ENCODE data around the gene THAP11. TPM values are rescaled to one million over a fixed set of nuclear protein-coding genes. Genes with fewer than 3 reads are reported as not detected.
"Not testable (repeated sequence)": the region's sequence is repeated elsewhere in the genome, so short reads cannot be mapped to it uniquely, and the experiment has no call there.

Gene THAP11
- polyA plus RNA-seq, 1 of the 3 experiments (the other 2 are of a cell fraction): 34.8 TPM

DNA sequence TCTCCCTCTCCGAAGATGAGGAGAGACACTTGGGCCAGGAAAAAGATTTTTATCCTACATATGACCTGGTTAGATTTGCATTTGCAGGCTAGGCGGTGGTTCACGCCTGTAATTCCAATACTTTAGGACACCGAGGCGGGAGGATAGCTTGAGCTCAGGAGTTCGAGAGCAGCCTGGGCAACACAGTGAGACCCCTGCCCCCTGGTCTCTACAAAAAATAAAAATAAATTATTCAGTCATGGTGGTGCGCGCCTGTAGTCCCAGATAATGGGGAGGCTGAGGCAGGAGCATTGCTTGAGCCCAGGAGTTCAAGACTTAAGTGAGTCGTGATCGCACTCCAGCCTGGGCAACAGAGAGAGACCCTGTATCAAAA is 7.9 kb upstream of the THAP11 start:
- TF ChIP-seq JUND (IDR thresholded peaks at IDR 0.05) (no peak), RFX5 (IDR thresholded peaks at IDR 0.05; ENCODE audit: low read length) (no peak), POLR2AphosphoS5 (IDR thresholded peaks at IDR 0.05; ENCODE audit: low read depth, low read length) (no peak), YY1 (IDR thresholded peaks at IDR 0.05; ENCODE audit: low read depth) (no peak), FOXM1 (IDR thresholded peaks at IDR 0.05; ENCODE audit: low read depth) (no peak), TAF1 (IDR thresholded peaks at IDR 0.05; ENCODE audit: borderline replicate concordance, low read depth, low read length) (no peak)
- TF ChIP-seq, protein P1, sequence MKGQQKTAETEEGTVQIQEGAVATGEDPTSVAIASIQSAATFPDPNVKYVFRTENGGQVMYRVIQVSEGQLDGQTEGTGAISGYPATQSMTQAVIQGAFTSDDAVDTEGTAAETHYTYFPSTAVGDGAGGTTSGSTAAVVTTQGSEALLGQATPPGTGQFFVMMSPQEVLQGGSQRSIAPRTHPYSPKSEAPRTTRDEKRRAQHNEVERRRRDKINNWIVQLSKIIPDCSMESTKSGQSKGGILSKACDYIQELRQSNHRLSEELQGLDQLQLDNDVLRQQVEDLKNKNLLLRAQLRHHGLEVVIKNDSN (IDR thresholded peaks at IDR 0.05; ENCODE audit: borderline replicate concordance, low read depth): no peak
- TF ChIP-seq, protein P2, sequence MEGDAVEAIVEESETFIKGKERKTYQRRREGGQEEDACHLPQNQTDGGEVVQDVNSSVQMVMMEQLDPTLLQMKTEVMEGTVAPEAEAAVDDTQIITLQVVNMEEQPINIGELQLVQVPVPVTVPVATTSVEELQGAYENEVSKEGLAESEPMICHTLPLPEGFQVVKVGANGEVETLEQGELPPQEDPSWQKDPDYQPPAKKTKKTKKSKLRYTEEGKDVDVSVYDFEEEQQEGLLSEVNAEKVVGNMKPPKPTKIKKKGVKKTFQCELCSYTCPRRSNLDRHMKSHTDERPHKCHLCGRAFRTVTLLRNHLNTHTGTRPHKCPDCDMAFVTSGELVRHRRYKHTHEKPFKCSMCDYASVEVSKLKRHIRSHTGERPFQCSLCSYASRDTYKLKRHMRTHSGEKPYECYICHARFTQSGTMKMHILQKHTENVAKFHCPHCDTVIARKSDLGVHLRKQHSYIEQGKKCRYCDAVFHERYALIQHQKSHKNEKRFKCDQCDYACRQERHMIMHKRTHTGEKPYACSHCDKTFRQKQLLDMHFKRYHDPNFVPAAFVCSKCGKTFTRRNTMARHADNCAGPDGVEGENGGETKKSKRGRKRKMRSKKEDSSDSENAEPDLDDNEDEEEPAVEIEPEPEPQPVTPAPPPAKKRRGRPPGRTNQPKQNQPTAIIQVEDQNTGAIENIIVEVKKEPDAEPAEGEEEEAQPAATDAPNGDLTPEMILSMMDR (IDR thresholded peaks at IDR 0.05): no peak
- TF ChIP-seq, protein P3, sequence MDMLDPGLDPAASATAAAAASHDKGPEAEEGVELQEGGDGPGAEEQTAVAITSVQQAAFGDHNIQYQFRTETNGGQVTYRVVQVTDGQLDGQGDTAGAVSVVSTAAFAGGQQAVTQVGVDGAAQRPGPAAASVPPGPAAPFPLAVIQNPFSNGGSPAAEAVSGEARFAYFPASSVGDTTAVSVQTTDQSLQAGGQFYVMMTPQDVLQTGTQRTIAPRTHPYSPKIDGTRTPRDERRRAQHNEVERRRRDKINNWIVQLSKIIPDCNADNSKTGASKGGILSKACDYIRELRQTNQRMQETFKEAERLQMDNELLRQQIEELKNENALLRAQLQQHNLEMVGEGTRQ (IDR thresholded peaks at IDR 0.05; ENCODE audit: borderline replicate concordance, low read depth, low read length): no peak
- TF ChIP-seq, protein P4, sequence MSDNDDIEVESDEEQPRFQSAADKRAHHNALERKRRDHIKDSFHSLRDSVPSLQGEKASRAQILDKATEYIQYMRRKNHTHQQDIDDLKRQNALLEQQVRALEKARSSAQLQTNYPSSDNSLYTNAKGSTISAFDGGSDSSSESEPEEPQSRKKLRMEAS (IDR thresholded peaks at IDR 0.05; ENCODE audit: low read depth): no peak
- no peaks in the 10 kb centered on the region for H3K27me3 ChIP-seq (ENCODE audit: insufficient read depth)
- ChIA-PET CTCF (interaction anchor here (0.9 to 5.0 kb wide), 9 partner anchors 10 to 313 kb away, joined by 3 to 65 read pairs (median 5); partner anchors contain the start of genes NRN1L and NUTF2), POLR2A (interaction anchor here (1.0 to 2.3 kb wide), 7 partner anchors 10 to 353 kb away, joined by 3 to 11 read pairs (median 5); partner anchors contain the start of genes ATP6V0D1, NUTF2, RANBP10 and TSNAXIP1)
- no peak for DNase-seq
- no peaks in the 10 kb centered on the region for H3K9me3 ChIP-seq
- no peaks in the 10 kb centered on the region for H4K20me1 ChIP-seq (ENCODE audit: insufficient read depth)
- WGBS (ENCODE audit: low lambda C conversion rate): 86% methylated on average over 10 of the region's 10 CpGs
- H2AFZ ChIP-seq (ENCODE audit: low read depth): peak overlapping the region; percentile 85; the same call in 1 of the 2 replicates
- peak overlapping the region; percentile 87; the same call in 1 of the 2 replicates for H3K9ac ChIP-seq
- H3K9me2 ChIP-seq: no peaks in the 10 kb centered on the region
- no peaks in the 10 kb centered on the region for H3F3A ChIP-seq (replicated peaks; ENCODE audit: insufficient read depth)
- H3K4me2 ChIP-seq: peak overlapping the region; percentile 100
- peaks cover 16% of the 10 kb centered on the region for H3K79me2 ChIP-seq (ENCODE audit: insufficient read depth)
- peaks cover 0 to 29% of the 10 kb centered on the region in 2 experiments for H3K36me3 ChIP-seq (replicated peaks in 1 of 2; ENCODE audit: control insufficient read depth in 1 of 2, insufficient read depth in 2 of 2, low read length in 1 of 2)
- peak overlapping the region in 1 of 2 experiments; percentile 51; a peak in 2 of 4 replicates for H3K27ac ChIP-seq (ENCODE audit: low read depth in 2 of 2, low read length in 1 of 2)
- H3K4me3 ChIP-seq (ENCODE audit: low read depth in 2 of 2, low read length in 1 of 2): peak overlapping the region; percentile 76 to 84; a peak in 2 of 4 replicates
- peaks cover 0 to 9% of the 10 kb centered on the region in 2 experiments; a peak in 1 of 4 replicates for H3K4me1 ChIP-seq (ENCODE audit: control insufficient read depth in 1 of 2, insufficient read depth in 2 of 2, low read depth in 1 of 2, low read length in 1 of 2)

DNA sequence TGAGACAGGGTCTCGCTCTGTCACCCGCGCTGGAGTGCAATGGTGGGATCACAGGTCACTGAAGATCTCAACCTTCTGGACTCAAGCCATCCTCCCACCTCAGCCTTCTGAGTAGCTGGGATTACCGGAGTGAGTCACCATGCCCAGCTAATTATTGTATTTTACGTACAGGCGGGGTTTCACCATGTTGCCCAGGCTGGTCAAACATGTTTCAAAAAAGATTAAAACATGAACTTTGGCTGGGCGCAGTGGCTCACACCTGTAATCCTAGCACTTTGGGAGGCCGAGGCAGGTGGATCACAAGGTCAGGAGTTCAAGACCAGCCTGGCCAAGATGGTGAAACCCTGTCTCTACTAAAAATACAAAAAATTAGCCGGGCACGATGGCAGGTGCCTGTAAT is 4.9 kb upstream of the THAP11 start:
- DNase-seq; H3F3A ChIP-seq (replicated peaks; ENCODE audit: insufficient read depth); H2AFZ ChIP-seq (ENCODE audit: low read depth); H3K36me3 ChIP-seq (replicated peaks in 1 of 2; ENCODE audit: control insufficient read depth in 1 of 2, insufficient read depth in 2 of 2, low read length in 1 of 2); H3K9me2 ChIP-seq; H3K27me3 ChIP-seq (ENCODE audit: insufficient read depth); H4K20me1 ChIP-seq (ENCODE audit: insufficient read depth); H3K9me3 ChIP-seq; H3K9ac ChIP-seq; H3K4me2 ChIP-seq; H3K27ac ChIP-seq (ENCODE audit: low read depth in 2 of 2, low read length in 1 of 2); POLR2A ChIA-PET; H3K4me3 ChIP-seq (ENCODE audit: low read depth in 2 of 2, low read length in 1 of 2): not testable (repeated sequence)
- peaks cover 14% of the 10 kb centered on the region for H3K79me2 ChIP-seq (ENCODE audit: insufficient read depth)
- WGBS (ENCODE audit: low lambda C conversion rate): 87% methylated on average over 10 of the region's 10 CpGs
- H3K4me1 ChIP-seq (ENCODE audit: control insufficient read depth in 1 of 2, insufficient read depth in 2 of 2, low read depth in 1 of 2, low read length in 1 of 2): peaks cover 0 to 13% of the 10 kb centered on the region in 2 experiments; a peak in 1 of 4 replicates
- CTCF ChIA-PET: interaction anchor here (1.0 to 3.5 kb wide), 3 partner anchors 11 to 117 kb away, joined by 3 to 22 read pairs (median 4); partner anchors contain the start of gene CENPT
